SHP77 treated with DMSO at 0.1 percent for 48 hours (cell line): Measurements from ENCODE around the gene APRT.
"Not testable (repeated sequence)": the region's sequence is repeated elsewhere in the genome, so short reads cannot be mapped to it uniquely, and the experiment has no call there.

ENCODE experiments used
- DNase-seq: peaks from one replicate; lab custom pipeline; 2025; lab: John Stamatoyannopoulos, UW

Gene APRT

DNA sequence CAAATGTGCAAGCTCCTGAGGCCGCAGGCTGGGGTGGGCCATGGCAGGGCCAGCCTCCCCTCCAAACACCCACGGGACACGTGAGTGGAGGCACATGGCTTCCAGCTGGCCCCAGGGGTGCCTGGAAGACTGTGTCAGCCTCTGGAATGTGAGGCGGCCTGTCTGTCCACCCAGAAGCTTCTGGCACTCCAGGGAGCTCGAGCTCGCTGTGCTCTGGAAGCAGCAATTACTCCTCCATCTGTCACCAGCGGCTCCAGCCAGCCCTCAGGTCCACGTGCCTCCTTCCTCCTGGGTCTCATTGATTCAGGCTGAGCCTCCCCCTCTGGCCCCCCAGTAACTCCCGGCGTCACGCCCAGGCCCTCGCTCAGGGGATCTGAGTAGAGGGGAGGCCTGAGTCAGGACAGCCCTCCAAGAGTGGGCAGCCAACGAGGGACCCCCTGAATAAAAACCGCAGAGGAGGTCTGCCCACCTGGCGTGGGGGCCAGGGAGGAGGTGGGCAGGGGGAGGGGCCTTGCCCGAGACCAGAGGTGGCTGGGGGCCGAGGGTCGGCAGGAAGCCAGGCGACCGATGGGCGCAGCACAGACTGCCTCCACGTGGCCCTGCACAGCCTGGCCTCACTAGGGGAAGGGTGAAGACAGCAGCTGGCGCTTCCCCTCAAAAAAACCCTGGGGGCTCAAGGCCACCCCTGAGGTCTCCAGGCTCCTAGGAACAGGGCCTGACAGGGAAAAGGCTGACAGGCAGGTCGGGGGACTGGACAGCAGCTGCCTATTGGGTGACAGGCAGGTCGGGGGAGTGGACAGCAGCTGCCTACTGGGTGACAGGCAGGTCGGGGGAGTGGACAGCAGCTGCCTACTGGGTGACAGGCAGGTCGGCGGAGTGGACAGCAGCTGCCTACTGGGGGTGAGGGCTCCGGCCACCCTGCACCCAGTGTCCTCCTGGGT is 38.6 kb downstream of the APRT start:
- DNase-seq: no peak

DNA sequence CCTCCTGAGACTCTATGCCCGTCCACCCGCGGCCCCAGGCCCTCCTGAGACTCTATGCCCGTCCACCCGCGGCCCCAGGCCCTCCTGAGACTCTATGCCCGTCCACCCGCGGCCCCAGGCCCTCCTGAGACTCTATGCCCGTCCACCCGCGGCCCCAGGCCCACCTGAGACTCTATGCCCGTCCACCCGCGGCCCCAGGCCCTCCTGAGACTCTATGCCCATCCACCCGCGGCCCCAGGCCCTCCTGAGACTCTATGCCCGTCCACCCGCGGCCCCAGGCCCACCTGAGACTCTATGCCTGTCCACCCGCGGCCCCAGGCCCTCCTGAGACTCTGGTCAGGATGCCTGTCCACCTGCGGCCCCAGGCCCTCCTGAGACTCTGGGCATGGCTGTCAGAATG is 39.9 kb downstream of the APRT start:
- not testable (repeated sequence) for DNase-seq

DNA sequence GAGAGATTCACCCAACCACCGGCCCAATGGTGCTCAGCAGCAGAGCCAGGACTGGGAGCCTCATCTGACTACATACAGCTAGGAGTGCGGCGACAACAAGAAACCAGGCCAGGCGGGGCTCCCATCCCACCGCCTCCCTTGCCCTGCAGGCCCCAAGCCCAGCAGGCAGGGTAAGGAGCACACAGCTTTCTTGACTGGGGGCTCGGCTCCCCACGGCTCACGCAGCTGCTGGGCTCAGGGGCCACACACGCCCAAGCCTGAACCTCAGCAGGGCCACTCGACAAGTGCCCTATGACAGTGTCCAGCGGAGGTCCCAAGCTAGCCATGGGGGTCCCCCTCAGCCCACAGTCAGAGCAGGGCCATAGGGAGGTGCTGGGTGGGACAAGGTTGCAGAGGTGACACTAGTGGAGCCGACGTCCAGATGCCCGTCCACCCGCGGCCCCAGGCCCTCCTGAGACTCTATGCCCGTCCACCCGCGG is 40.4 kb downstream of the APRT start:
- no peak for DNase-seq

DNA sequence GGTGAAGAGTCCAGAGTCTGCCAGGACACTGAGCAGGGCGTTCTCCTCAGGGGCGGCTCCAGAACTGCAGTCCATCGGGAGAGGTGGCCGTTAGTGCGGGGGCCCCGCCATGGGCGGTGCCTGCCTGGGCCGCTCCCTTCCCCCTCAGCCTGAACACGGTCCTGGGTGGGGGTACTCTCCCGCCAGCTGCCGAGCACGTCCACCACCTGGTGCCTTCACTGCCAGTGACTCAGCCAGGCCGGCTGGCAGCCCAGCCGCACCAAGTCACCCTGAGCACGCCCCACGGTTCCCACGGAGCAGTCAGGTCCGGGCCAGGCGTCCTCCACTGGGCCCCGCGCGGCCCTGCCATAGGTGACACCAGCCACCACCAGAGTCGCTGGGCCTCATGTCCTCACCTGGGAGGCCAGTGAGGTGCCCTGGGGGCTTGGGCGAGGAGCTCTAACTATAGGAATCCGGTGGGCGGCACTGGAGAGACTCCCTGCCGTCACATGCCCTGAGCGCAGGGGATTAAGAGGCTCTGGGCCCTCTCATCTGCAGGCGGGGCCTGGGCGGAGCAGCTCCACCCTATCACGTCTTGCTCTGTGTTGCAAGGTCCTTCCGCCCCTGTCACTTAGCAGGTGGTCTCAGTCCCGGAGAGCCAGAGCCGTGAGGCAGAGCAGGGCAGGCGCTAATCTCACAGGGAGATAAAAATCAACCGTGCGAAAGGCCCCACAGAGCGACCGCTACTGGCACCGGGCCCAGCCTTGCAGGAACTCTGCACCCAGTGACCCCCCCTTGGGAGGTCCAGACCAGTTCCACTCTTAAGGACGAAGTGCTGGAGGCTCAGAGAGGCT is 41.1 kb downstream of the APRT start:
- peak; percentile 36 for DNase-seq

DNA sequence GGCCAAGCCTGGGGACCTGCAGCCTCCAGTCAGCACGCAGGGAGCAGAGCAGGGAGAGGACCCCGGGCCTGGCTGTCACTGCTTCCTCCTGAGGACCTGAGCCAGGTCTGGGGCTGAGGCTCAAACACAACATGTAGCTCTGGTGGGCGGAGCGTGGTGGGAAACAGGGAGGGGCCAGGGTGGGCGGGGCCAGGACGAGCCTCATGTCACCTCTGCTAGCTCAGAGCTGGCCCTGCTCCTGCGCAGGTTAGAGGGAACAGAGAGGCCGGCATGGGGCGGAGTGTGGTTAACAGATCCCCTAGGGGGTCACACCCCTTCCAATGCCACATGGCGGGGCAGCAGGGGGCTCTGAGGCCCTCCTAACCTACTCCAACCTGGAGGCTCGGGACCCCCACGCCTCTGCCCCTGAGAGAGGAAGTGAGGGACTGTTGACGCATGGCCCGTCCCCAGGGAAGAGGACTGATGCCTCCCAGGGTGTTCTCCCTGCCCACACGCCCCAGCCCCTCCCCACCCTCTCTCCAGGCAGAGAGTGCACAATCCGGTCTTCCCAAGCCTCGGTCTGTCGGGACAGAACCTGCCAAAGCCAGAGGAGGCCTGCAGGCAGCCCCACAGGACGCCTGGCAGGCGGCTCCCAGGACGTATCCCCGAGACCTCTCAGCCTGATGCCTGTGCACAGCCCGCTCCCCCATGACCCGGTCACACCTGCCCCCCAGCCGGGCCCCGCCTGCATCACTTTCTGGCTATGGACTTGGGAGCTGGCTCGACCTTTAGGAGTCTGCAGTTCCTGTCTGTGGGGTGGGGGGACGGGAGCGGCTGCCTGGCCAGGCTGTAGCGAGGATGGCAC is 41.9 kb downstream of the APRT start:
- DNase-seq: peak; percentile 65

DNA sequence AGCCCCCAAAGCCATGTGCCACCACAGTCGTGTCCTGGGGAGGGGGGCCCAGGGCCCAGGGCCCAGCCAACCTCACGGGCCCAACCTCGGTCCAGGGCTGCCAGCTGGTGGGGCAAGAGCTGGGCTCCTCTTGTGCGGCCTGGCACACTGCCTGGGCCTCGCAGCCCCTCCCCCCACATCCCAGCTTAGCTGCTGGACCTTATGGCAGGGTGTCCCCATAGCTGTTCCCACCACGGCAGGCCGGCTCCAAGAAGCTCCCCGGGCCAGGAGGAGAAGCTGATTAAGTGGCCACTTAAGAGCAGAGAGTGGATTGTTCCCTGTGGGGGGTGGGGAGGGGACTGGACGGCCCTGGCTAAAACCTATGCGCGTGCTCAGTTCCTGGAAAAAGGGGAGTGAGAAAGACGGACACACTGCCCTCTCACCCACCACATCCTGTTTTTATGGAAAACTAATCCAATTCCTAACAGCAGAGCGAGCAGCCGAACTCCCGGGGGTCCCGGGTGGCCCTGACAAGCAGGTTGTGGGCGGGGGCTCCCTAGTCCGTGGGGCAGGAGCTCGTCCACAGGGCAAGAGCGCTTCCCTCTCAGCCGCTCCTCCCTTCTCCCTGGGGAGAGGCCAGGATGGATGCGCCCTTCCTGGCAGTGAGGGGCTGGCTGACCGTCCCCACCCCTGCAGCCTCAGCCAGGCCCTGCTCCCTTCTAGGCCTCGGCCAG is 43.5 kb downstream of the APRT start:
- no peak for DNase-seq

DNA sequence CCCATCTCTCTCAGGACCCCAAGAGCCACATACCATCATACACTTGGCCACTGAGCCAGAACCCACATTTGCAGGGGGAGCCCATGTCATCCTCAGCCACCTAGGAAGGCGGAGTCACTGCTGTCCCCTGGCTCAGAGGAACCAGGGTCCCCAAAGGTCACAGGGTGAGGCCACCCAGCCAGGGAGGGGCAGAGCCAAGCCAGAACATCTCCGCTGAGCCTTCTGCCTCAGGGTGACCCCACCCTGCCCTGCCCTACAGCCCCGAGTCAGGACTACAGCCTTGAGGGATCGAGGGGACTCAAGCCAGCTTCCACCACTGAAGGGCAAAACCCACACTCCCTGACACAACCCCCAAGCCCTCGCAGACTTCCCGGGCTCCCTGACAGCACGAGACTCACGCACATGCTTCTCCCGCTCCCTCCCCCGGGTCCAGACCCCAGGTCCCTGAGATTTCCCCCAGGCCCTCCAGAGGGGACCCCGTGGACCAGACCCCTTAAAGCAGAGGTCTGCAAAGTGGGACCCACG is 44.1 kb downstream of the APRT start:
- DNase-seq: no peak

DNA sequence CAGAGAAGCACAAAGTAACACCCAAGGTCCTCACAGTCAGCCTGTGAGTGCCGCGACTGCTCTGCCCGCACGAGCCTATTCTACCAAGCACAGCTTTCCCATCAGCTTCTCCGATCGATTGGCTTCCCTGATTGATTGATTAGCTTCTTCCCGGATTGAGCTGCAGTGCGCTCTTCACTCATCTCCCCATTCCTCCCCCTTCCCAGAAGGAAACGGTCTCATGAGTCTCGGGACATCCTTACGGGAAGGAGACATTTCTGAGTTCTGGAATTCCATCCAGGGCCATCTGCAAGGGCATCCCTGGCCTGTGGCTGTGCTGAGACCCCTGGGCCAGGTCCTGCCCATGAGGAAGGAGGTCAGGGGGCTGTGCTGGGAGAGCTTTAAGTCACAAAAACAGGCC is 44.8 kb downstream of the APRT start:
- no peak for DNase-seq

DNA sequence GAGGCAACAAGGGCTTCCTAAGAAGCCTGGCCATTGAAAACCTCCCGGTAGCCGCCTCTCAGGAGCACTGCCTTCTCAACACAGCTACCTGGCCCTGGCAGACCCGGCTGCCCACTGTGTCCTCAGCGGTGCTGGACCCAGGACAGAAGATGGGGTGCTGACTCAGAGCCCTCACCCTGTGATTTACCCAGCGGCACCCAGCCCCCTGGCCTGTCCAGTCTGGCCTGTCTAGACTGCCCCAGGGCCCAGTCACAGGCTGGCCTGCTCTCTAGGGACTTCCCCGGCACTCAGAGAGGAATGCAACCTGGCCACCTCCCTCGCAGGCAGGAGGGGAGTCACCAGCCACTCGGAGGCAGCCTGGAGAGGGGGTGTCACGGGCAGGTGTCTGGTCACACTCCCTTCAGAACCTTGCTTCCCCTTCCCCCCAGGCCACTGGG is 46.8 kb downstream of the APRT start:
- no peak for DNase-seq

DNA sequence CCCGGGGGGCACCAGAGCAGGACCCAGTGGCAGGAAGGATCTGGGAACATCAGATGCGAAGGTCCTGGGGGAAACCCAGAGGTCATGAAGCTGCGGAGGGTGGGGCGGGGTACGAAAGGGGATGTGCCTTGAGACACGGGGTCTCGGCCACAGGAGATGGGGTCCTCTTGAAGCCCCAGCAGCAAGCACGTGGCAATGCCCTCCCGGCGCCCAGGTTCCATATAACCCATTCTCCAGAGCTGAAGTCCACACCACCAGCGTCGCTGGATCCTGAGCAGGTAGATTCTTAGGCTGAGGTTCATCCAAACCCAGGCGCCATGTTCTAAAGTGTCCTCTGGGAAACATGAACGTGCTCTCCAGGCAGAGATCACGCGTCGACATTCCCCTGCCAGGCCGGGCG is 47.6 kb downstream of the APRT start:
- DNase-seq: no peak

DNA sequence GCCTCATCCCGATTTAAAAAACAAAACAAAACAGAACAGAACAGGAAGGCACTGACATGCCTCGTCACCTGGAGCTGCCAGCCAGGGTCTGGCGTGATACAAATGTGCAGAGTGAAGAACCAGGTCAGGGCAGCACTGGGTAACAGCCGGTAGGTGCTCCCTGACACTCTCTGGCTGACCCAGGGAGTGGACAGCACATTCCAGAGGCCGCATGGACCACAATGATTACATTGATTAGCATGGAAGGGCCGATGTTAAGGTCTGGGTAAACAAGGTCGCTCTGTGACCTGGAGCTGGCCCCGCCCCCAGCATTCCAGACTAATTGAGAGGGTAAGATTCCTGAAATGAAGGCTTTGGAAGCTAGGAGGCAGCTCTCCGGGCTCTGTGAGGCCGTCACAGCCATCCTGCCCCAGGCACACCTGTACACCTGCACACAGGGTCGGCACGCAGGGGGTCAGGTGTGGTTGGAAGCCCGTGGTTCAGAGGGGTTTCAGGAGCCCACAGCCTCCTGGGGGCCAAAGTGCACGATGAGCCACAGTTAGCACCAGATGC is 48.1 kb downstream of the APRT start:
- no peak for DNase-seq

DNA sequence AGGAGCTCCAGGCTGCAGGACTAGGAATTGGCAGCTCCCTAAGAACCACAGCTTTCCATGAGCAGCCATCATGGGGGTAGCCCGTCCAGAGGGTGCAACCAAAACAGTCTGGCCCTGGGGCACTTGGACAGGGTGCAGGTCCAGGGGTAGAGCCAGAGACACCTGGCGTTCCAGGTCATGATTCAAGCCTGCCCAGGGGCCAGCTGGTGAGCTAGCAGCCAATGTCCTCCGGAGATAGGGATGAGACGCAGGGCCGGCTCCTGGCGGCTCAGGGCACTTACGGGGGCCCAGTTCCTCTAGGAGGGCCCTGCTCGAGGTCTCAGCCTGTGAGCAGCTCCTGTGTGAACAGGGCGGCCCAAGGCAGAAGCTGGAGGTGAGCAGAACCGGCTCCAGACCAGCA is 48.8 kb downstream of the APRT start:
- DNase-seq: no peak

DNA sequence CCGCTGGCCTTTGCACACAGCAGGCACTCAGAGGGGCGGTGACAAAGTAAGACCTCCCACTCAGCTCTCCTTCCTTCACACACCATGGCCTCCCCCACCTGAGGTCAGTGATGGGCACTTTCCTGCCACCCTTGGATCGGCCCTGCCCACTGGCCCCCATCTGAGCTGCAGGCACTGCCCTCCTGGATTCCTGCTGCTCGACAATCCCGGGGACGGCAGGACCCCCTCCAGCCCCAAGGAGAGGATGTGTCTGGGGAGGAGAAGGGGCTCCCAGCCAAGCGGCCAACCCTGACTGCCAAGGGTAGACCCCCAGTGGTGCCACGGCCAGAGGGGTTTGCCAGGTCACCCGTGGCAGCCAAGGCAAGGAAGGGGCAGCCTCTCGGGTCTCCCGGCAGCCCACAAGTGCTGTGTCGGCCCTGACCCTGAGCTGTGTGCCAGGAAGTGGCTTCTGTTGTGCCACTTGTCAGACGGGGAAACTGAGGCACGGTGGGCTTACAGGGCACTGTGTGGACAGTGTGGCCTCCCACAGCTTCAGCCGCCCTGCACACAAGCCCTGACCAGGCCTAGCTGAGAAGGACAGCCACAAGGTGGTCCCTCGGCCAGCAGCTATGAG is 49.4 kb downstream of the APRT start:
- DNase-seq: no peak

DNA sequence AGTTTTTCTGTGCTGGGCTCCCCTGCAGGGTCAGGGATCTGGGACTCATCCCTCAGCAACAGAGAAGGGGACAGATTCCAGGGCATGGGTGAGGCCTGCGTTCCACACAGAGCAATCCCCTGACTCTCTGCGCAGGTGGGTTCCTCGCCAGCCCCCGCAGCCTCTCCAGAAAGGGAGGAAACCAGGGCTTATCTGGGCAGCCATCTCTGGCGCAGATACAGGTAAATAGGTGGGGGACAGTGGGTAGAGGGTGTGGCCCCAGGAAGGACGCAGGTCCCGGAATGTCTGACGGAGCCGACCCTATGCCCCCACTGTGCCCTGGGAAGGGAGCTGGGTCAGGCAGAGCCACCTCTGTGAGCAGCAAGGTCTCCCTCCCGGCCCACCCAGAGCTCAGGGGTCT is 49.9 kb downstream of the APRT start:
- no peak for DNase-seq

DNA sequence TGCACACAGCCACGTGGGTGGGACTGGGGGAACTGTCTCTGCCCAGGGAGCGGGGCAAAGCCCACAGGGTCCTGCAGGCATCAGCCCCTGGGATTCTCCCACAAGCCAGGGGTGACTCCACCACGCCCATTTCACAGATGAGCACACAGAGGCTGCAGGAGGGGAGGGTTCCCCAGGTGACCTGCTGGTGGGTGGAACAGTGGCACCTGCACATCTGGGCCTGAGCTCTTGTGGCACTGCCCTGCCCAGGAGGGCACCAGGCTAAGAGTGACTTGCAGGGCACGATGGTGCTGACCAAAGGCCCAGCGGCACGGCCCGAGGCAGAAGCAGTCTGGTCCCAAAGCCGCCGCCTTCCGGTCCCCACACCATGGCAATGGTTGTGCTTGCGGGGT is 50.6 kb downstream of the APRT start:
- no peak for DNase-seq

DNA sequence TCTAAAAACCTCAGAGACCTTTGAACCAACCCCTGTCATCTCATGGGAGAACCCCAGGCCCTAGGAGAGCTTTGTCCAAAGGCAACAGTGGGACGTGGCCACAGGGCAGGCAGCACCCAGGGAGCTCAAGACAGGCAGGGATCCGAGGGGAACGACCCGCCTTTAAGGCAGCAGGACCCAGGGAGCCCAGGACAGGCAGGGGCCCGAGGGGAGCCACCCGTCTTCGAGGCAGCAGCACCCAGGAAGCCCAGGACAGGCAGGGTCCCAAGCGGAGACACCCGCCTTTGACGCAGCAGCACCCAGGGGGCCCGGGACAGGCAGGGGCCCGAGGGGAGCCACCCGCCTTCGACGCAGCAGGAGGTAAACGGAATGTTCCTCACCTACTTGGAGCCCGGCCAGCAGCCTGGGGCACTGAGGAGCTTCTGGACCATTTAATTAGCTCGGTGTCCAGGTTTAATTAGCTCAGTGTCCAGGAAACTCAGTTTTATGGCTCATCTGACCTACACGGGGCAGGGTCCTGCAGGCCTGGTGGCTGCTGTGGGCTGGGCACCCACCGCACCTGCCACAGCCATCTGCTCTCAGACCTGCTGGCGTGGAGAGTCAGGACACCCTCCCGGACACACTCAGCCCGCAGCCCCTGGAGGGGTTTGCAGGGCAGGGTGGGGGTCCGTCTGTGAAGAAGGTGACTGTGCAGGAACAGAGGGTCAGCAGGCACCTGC is 51.1 kb downstream of the APRT start:
- peak; percentile 20 for DNase-seq

DNA sequence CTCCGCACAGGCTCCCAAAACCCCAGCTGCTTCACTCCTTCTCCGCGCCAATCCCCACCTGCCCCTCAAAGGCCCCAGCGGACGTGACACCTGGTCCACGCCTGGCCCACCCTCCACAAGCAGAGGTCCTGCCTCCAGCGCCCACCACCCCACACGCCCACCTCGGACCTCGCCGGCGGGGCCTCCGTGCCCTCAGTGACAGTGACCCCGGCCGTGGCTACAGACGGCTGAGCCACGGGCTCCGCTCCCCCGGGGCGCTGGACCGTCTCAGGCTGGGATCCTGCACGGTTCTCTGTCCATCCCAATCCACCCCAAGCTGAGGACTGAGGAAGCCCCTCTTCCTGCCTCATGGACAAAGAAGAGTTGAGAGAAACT is 51.8 kb downstream of the APRT start:
- DNase-seq: no peak
